MM.1S (cell line): ENCODE data around the gene IL11RA.

Source experiments
- DNase-seq: peaks from one replicate; pipeline ENCODE4 v3.0.0-alpha.2; 2015
- H2AFZ ChIP-seq: fragments of 300-600 bp; sonication (generic); 2 replicates; pipeline ENCODE4 v1.6.0; 2016; ENCODE audit warnings: antibody characterized with exemption, low read length
- H3F3A ChIP-seq: fragments of 300-600 bp; sonication (generic); 2 replicates; pipeline ENCODE4 v1.6.1; 2016; ENCODE audit warnings: mild to moderate bottlenecking, antibody characterized with exemption, low read length, moderate library complexity, mixed read lengths; ENCODE audit not compliant: insufficient read depth
- H3K27ac ChIP-seq: fragments of 300-600 bp; sonication (generic); 2 replicates; pipeline ENCODE4 v1.5.1; 2016; ENCODE audit warnings: mild to moderate bottlenecking, low read length
- H3K27me3 ChIP-seq: fragments of 300-600 bp; sonication (generic); replicated peaks from 2 replicates; pipeline ENCODE4 v1.6.0; 2016; ENCODE audit warnings: low read length; ENCODE audit not compliant: insufficient read depth
- H3K36me3 ChIP-seq: fragments of 300-600 bp; sonication (generic); replicated peaks from 2 replicates; pipeline ENCODE4 v1.6.1; 2016; ENCODE audit warnings: mild to moderate bottlenecking, low read length, mixed read lengths; ENCODE audit not compliant: insufficient read depth
- H3K4me1 ChIP-seq: fragments of 300-600 bp; sonication (generic); 2 replicates; pipeline ENCODE4 v1.6.1; 2016; ENCODE audit warnings: low read length, mixed read lengths
- H3K4me2 ChIP-seq: fragments of 300-600 bp; sonication (generic); 2 replicates; pipeline ENCODE4 v1.6.0; 2016; ENCODE audit warnings: low read depth, low read length
- H3K4me3 ChIP-seq: fragments of 300-600 bp; sonication (generic); 2 replicates; pipeline ENCODE4 v1.5.1; 2016; ENCODE audit warnings: low read length, mixed read lengths
- H3K79me2 ChIP-seq: fragments of 300-600 bp; sonication (generic); 2 replicates; pipeline ENCODE4 v1.6.1; 2016; ENCODE audit warnings: mixed run types, low read length, mixed read lengths
- H3K9ac ChIP-seq: fragments of 300-600 bp; sonication (generic); 2 replicates; pipeline ENCODE4 v1.6.1; 2016; ENCODE audit warnings: low read length, mixed read lengths
- H3K9me2 ChIP-seq: fragments of 300-600 bp; sonication (generic); replicated peaks from 2 replicates; pipeline ENCODE4 v1.6.1; 2016; ENCODE audit warnings: mild to moderate bottlenecking, low read length, mixed read lengths; ENCODE audit not compliant: insufficient read depth
- H3K9me3 ChIP-seq: fragments of 300-600 bp; sonication (generic); replicated peaks from 2 replicates; pipeline ENCODE4 v1.6.1; 2016; ENCODE audit warnings: mild to moderate bottlenecking, low read length, mixed read lengths; ENCODE audit not compliant: insufficient read depth
- H4K20me1 ChIP-seq: fragments of 300-600 bp; sonication (generic); 2 replicates; pipeline ENCODE4 v1.6.1; 2016; ENCODE audit warnings: mild to moderate bottlenecking, low read length, moderate library complexity, mixed read lengths; ENCODE audit not compliant: insufficient read depth
- EZH2 ChIP-seq: fragments of 300-600 bp; sonication (generic); optimal IDR thresholded peaks from 2 replicates; pipeline ENCODE3; 2017; ENCODE audit warnings: low read depth, mild to moderate bottlenecking, antibody characterized with exemption, low read length, mixed read lengths
- EZH2phosphoT487 ChIP-seq: fragments of 300-600 bp; sonication (generic); IDR thresholded peaks from 2 replicates; pipeline ENCODE4 v1.6.1; 2018; ENCODE audit warnings: antibody characterized with exemption, low read length
- TF ChIP-seq, protein P1 (sequence below): fragments of 300-600 bp; sonication (generic); IDR thresholded peaks from 2 replicates; pipeline ENCODE4 v1.5.1; 2016; ENCODE audit warnings: antibody characterized with exemption, low read length, mixed read lengths

IL11RA gene

DNA sequence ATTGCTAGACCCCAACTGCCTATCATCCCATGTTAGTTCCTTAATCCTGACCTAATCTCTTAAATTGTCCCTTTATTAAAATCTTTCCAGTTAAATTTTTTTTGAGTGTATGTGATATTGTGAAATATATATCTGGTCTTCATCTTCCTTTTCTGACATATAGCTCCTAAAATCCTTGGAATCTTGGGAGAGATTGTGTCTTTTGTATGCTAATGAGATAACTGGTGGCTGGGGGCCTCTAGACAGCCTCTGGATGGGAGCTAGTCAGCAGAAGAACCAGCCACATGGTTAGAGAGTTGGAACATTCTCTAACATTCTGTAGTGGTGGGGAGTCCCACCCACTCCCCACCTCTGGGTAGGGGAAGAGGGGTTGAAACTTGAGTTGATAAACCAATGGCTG, 42.8 kb downstream of the IL11RA start:
- Histone ChIP-seq H3K4me2 (no peak overlapping the region), H3K27ac (no peak overlapping the region), H3K79me2 (no peaks in the 10 kb centered on the region), H3F3A (no peaks in the 10 kb centered on the region), H2AFZ (no peak overlapping the region), H3K9me3 (no peaks in the 10 kb centered on the region), H3K9me2 (no peaks in the 10 kb centered on the region), H3K4me3 (no peak overlapping the region), H3K27me3 (no peaks in the 10 kb centered on the region; the same call in 1 of the 2 replicates), H3K36me3 (no peaks in the 10 kb centered on the region), H4K20me1 (no peaks in the 10 kb centered on the region), H3K9ac (no peak overlapping the region), H3K4me1 (no peaks in the 10 kb centered on the region)
- TF ChIP-seq, protein P1, sequence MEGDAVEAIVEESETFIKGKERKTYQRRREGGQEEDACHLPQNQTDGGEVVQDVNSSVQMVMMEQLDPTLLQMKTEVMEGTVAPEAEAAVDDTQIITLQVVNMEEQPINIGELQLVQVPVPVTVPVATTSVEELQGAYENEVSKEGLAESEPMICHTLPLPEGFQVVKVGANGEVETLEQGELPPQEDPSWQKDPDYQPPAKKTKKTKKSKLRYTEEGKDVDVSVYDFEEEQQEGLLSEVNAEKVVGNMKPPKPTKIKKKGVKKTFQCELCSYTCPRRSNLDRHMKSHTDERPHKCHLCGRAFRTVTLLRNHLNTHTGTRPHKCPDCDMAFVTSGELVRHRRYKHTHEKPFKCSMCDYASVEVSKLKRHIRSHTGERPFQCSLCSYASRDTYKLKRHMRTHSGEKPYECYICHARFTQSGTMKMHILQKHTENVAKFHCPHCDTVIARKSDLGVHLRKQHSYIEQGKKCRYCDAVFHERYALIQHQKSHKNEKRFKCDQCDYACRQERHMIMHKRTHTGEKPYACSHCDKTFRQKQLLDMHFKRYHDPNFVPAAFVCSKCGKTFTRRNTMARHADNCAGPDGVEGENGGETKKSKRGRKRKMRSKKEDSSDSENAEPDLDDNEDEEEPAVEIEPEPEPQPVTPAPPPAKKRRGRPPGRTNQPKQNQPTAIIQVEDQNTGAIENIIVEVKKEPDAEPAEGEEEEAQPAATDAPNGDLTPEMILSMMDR, result no peak
- TF ChIP-seq EZH2phosphoT487 (no peak), EZH2 (no peak)
- no peak for DNase-seq

DNA sequence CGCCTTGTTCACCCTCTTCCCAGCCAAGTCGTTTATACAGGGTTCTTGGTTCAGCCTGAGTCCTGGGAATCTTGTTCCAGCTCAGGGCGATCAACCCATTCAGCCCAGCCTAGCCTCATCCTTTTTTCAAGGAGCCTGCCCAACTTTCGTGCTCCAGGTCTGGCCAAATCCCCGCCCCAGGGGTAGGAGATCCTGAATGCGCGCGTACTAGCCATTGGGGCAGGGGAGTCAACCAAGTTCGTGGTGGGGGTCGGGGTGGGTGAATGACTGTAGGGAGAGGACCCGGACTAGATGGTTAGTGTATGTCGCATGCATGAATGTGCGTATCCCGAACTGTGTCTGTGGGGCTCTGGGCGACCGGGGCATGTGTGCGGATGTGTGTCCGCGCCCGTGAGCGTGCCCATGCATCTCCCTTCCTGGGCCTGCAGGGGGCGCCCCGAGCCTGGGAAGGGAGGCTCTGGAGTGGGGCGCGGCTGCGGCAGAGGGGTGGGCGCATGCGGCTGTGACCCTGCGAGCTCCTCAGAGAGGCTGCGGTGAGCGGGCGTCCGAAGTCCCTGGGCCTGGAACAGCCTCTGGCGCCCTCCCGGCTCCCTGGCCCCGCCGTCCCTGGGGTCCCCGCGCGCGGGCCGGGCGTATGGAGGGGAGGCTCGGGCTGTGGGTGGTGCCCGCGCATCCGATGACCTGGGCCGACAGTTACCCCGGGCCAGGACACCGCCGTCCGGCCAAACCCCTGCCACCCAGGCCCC, 49.2 kb downstream of the IL11RA start:
- Histone ChIP-seq H3K27ac (no peak overlapping the region), H3K4me2 (peak overlapping the region; percentile 97), H3K9me3 (no peaks in the 10 kb centered on the region), H3K9me2 (no peaks in the 10 kb centered on the region), H3K9ac (no peak overlapping the region), H3F3A (no peaks in the 10 kb centered on the region), H3K79me2 (no peaks in the 10 kb centered on the region), H3K27me3 (no peaks in the 10 kb centered on the region; the same call in 1 of the 2 replicates), H4K20me1 (no peaks in the 10 kb centered on the region), H3K4me1 (no peaks in the 10 kb centered on the region), H2AFZ (peak overlapping the region; percentile 90), H3K36me3 (no peaks in the 10 kb centered on the region), H3K4me3 (peak overlapping the region; percentile 62)
- TF ChIP-seq EZH2phosphoT487, result no peak
- TF ChIP-seq, protein P1, result peak; percentile 90
- DNase-seq, result peak; percentile 63

DNA sequence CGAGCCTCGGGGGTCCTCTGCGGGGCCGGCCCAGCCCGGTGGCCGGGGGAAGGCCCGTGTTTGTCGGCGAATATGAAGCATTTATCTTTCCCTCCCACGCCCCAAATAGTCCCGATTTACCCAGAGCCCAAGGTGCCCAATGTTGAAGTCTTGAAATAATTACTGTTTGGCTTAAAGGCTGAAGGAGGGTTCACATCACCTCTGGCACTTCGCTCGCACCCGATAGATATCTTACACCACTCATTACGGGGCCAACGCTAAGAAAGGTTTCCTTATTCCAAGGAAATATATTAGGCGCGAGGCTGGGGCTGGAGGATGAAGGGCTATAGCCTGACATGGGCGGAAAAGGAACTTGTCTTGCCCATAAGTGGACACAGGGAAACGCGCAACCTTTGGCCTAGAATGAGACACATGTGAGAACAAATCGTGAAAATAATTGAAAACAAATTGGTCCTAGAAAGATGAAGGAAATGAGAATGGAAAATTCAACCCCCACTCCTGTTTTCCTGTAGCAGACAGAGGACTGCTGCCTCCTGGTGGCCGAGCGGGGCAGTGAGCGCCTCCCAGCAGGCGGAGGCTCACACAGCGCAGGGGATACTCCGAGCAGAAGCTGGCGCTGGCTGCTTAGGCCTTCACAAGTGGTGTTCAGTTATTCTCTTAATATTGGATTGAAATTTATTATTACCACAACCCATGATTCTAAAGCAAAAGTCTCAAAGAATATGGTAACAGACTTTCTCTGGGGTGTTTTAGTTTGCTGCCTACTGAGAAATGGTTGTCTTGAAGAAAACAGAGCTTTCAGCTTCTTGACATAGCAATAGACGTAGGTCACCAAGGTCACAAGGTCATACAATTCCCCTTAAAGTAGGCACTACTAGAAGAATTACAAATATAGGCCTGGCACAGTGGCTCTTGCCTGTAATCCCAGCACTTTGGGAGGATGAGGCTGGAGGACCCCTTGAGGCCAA, 50.1 kb downstream of the IL11RA start:
- H3K4me2 ChIP-seq, result peak overlapping the region; percentile 97
- H3K36me3 ChIP-seq, result no peaks in the 10 kb centered on the region
- no peak overlapping the region for H3K27ac ChIP-seq
- H3F3A ChIP-seq, result no peaks in the 10 kb centered on the region
- H2AFZ ChIP-seq, result peak overlapping the region; percentile 90
- peak overlapping the region; percentile 62 for H3K4me3 ChIP-seq
- H3K27me3 ChIP-seq, result no peaks in the 10 kb centered on the region; the same call in 1 of the 2 replicates
- H3K9me2 ChIP-seq, result no peaks in the 10 kb centered on the region
- H3K9me3 ChIP-seq, result no peaks in the 10 kb centered on the region
- no peaks in the 10 kb centered on the region for H3K4me1 ChIP-seq
- H4K20me1 ChIP-seq, result no peaks in the 10 kb centered on the region
- DNase-seq, result peak; percentile 73
- TF ChIP-seq, protein P1, result peak; percentile 97
- no peak for TF ChIP-seq EZH2phosphoT487
- no peak for TF ChIP-seq EZH2
- no peaks in the 10 kb centered on the region for H3K79me2 ChIP-seq
- H3K9ac ChIP-seq, result no peak overlapping the region; the same call in 1 of the 2 replicates
